CD4-positive, alpha-beta T cell (primary cell): ENCODE data around the gene ITGA5. TPM values are rescaled to one million over a fixed set of nuclear protein-coding genes. Genes with fewer than 3 reads are reported as not detected.

ENCODE experiments used
- ATAC-seq: fragments of 200-7000 bp; cut with Tn5 transposase; one replicate; pipeline ENCODE4 v1.10.0; 2022; ENCODE audit warnings: mild to moderate bottlenecking; ENCODE audit not compliant: poor library complexity
- CTCF ChIA-PET: fragments of 350-600 bp; sonication (Branson Sonifier 250); formaldehyde crosslinking; loops from one replicate; lab custom pipeline; 2021; ENCODE audit warnings: antibody characterized with exemption, inconsistent platforms; lab: Charles Lee
- POLR2A ChIA-PET: fragments of 350-600 bp; sonication (Branson Sonifier 250); formaldehyde crosslinking; loops from one replicate; lab custom pipeline; 2021; ENCODE audit warnings: antibody characterized with exemption, inconsistent platforms; lab: Charles Lee
- DNase-seq, 14 experiments: peaks; one replicate each; pipeline ENCODE4 v3.0.0-alpha.2; 2013 to 2020; ENCODE audit warnings: mixed read lengths in 2 of 14
- H3K27ac ChIP-seq, 2 donors: one replicate each; pipeline versions ENCODE4 v1.5.1 to v1.7.0; 2013; ENCODE audit warnings: low read length in 2 of 2, low read depth in 1 of 2, mild to moderate bottlenecking in 1 of 2
- H3K27me3 ChIP-seq, 2 experiments: 1 replicate in 1 of 2; 2 replicates in 1 of 2; pipeline versions ENCODE4 v1.6.1 to v1.7.0; 2013; ENCODE audit warnings: low read length in 2 of 2, control low read depth in 1 of 2, mild to moderate bottlenecking in 1 of 2, moderate library complexity in 1 of 2; ENCODE audit not compliant: insufficient read depth in 2 of 2, control insufficient read depth in 1 of 2
- H3K36me3 ChIP-seq: one replicate; pipeline ENCODE4 v1.6.1; 2013; ENCODE audit warnings: low read length, control low read depth; ENCODE audit not compliant: insufficient read depth
- H3K4me1 ChIP-seq: one replicate; pipeline ENCODE4 v1.6.1; 2013; ENCODE audit warnings: low read length, control low read depth; ENCODE audit not compliant: insufficient read depth
- H3K4me3 ChIP-seq: one replicate; pipeline ENCODE4 v1.5.1; 2013; ENCODE audit warnings: mild to moderate bottlenecking, low read length, moderate library complexity
- H3K9me3 ChIP-seq, 2 experiments: 1 replicate in 1 of 2; 2 replicates in 1 of 2; pipeline versions ENCODE4 v1.6.1 to v1.7.0; 2013; ENCODE audit warnings: low read length in 2 of 2, mild to moderate bottlenecking in 2 of 2, control low read depth in 1 of 2, moderate library complexity in 1 of 2; ENCODE audit not compliant: control insufficient read depth in 1 of 2, insufficient read depth in 1 of 2
- H3K27ac Mint-ChIP-seq: one replicate; pipeline ENCODE4 v1.8.0; 2020; ENCODE audit warnings: mixed read lengths
- H3K27me3 Mint-ChIP-seq: one replicate; pipeline ENCODE4 v1.8.0; 2021; ENCODE audit warnings: mixed read lengths
- H3K36me3 Mint-ChIP-seq: one replicate; pipeline ENCODE4 v1.8.0; 2021; ENCODE audit warnings: low read depth, mixed read lengths
- H3K4me1 Mint-ChIP-seq: one replicate; pipeline ENCODE4 v1.8.0; 2021; ENCODE audit warnings: low read depth, mixed read lengths
- H3K4me3 Mint-ChIP-seq: one replicate; pipeline ENCODE4 v1.8.0; 2020; ENCODE audit warnings: mild to moderate bottlenecking, mixed read lengths
- H3K9me3 Mint-ChIP-seq: one replicate; pipeline ENCODE4 v1.8.0; 2020; ENCODE audit warnings: mixed read lengths
- CTCF ChIP-seq: fragments of 200-600 bp; IDR thresholded peaks from one replicate; pipeline ENCODE4 v1.8.0; 2022; ENCODE audit warnings: antibody characterized with exemption, mild to moderate bottlenecking
- intact Hi-C, 2 experiments: fragments of 100-400 bp; cut with DNase I in 1 of 2; cut with micrococcal nuclease in 1 of 2; formaldehyde crosslinking; loops; one replicate each; pipeline versions ENCODE4 v1.15.1 to v1.9.0; 2023 to 2025; cut with DNase I, micrococcal nuclease
- total RNA-seq, 174 experiments: library from RNA in 2 of 174; stranded (reverse) in 2 of 174; gene quantifications; one replicate each; pipeline ENCODE4 v1.2.3 and lab custom pipeline; 2021 to 2026

ITGA5 gene
- total RNA-seq, 2 experiments from 2014 or later: 143 to 159 TPM

GRCh38 chr12:54394986-54395385 lies 24.1 kb downstream of the ITGA5 start:
- Histone ChIP-seq H3K4me3 (no peak overlapping the region), H3K36me3 (peaks cover 63% of the 10 kb centered on the region), H3K27ac (no peak overlapping the region), H3K4me1 (peaks cover 47% of the 10 kb centered on the region), H3K9me3 (no peaks in the 10 kb centered on the region), H3K27me3 (no peaks in the 10 kb centered on the region)
- Mint-ChIP-seq H3K27me3 (no peaks in the 10 kb centered on the region), H3K4me1 (peaks cover 39% of the 10 kb centered on the region), H3K9me3 (no peaks in the 10 kb centered on the region), H3K4me3 (no peak overlapping the region), H3K36me3 (peaks cover 67% of the 10 kb centered on the region), H3K27ac (no peak overlapping the region)
- ATAC-seq (no peak), DNase-seq (no peak)
- intact Hi-C loops: no loop called here
- CTCF ChIA-PET: no interaction called here
- TF ChIP-seq CTCF: no peak
- POLR2A ChIA-PET: no interaction called here

DNA sequence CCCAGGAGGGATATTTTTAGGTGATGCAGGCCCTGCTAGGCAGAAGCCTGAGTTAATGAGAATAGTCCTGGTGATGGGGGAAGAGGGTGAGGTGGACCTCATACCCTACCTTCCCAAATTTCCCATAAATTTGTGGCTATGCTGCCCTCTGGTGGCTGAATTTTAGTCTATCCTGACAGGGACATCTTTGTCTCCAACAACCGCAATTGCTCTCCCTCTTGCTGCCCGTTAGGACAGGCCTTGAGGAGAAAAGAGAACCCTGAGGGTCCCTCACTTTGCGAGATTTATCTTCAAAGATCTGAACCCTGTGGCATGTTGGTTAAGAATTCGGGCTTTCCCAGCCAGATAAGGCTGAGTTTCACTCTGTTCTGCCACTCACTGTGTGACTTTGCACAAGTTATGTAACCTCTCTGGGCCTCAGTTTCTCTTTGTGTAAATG lies 24.8 kb downstream of the ITGA5 start:
- no peak overlapping the region for H3K27ac ChIP-seq
- no peak for ATAC-seq
- H3K4me1 Mint-ChIP-seq: peaks cover 43% of the 10 kb centered on the region
- peak in 4 of 14 experiments; percentile 45 to 69 (median 64) for DNase-seq
- peak overlapping the region; percentile 65 for H3K27ac Mint-ChIP-seq
- peaks cover 57% of the 10 kb centered on the region for H3K36me3 ChIP-seq
- H3K4me3 Mint-ChIP-seq: peak overlapping the region; percentile 54
- ChIA-PET CTCF (interaction anchor here (1.3 kb wide), 1 partner anchor 10 kb away, joined by 3 read pairs; no protein-coding TSS in a partner anchor), POLR2A (interaction anchor here (1.7 kb wide), 1 partner anchor 44 kb away, joined by 3 read pairs; no protein-coding TSS in a partner anchor)
- H3K4me1 ChIP-seq: peaks cover 43% of the 10 kb centered on the region
- no peaks in the 10 kb centered on the region for H3K9me3 Mint-ChIP-seq
- H3K9me3 ChIP-seq: no peaks in the 10 kb centered on the region
- intact Hi-C loops: no loop called here
- no peaks in the 10 kb centered on the region for H3K27me3 ChIP-seq
- no peak overlapping the region for H3K4me3 ChIP-seq
- H3K27me3 Mint-ChIP-seq: no peaks in the 10 kb centered on the region
- TF ChIP-seq CTCF: peak; percentile 86
- H3K36me3 Mint-ChIP-seq: peaks cover 61% of the 10 kb centered on the region

DNA sequence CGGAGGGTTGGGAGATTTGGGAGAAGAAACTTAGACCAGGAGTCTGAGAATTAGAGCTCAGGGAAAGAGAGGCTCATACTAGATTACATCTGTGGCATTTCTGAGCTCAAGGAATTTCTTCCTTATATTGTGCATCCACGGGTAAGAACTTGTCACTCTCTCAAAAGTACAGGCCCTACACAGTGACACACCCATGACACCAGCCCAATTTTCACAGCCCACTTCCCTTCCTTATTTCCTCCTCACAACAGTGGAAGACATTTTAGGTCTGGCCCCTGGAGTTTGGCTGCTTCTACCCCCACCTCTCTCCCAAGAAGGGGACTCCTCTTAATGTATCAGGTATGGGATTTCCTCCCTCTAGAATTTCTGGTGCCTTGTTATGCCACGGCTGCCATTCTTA lies 25.3 kb downstream of the ITGA5 start:
- POLR2A ChIA-PET: interaction anchor here (0.7 to 2.0 kb wide), 3 partner anchors 35 to 114 kb away, joined by 3 to 6 read pairs (median 3); partner anchors contain the start of genes CBX5 and HNRNPA1
- H3K36me3 Mint-ChIP-seq: peaks cover 57% of the 10 kb centered on the region
- intact Hi-C loops: no loop called here
- no peaks in the 10 kb centered on the region for H3K9me3 Mint-ChIP-seq
- no peak overlapping the region for H3K4me3 ChIP-seq
- no peaks in the 10 kb centered on the region for H3K9me3 ChIP-seq
- H3K27ac ChIP-seq: no peak overlapping the region
- H3K27me3 ChIP-seq: no peaks in the 10 kb centered on the region
- peak in 1 of 14 experiments; percentile 54 for DNase-seq
- H3K4me3 Mint-ChIP-seq: peak overlapping the region; percentile 54
- no peak for ATAC-seq
- no peak for TF ChIP-seq CTCF
- H3K27ac Mint-ChIP-seq: peak overlapping the region; percentile 65
- CTCF ChIA-PET: interaction anchor here (1.3 kb wide), 1 partner anchor 10 kb away, joined by 3 read pairs; no protein-coding TSS in a partner anchor
- H3K36me3 ChIP-seq: peaks cover 51% of the 10 kb centered on the region
- peaks cover 46% of the 10 kb centered on the region for H3K4me1 ChIP-seq
- peaks cover 40% of the 10 kb centered on the region for H3K4me1 Mint-ChIP-seq
- no peaks in the 10 kb centered on the region for H3K27me3 Mint-ChIP-seq
